ENCODE measurements around the gene MSI2.

Gene MSI2

GRCh38 chr17:57714665-57715180 lies 458.4 kb downstream of the MSI2 start:
- H4K20me1 ChIP-seq (ENCODE audit: insufficient read depth, low read length, poor library complexity, severe bottlenecking): no peaks in the 10 kb centered on the region
- no peaks in the 10 kb centered on the region for H3K79me2 ChIP-seq (ENCODE audit: insufficient read depth, low read length)
- no peak overlapping the region for H2AFZ ChIP-seq (ENCODE audit: low read length)
- H3K4me3 ChIP-seq (ENCODE audit: low read length, poor library complexity, severe bottlenecking): no peak overlapping the region
- no peaks in the 10 kb centered on the region for H3K9me2 ChIP-seq (replicated peaks; ENCODE audit: low read depth, low read length)
- H3K4me2 ChIP-seq (ENCODE audit: low read depth, low read length, poor library complexity, severe bottlenecking): no peak overlapping the region
- H3K4me1 ChIP-seq (ENCODE audit: insufficient read depth, low read length, poor library complexity, severe bottlenecking): no peaks in the 10 kb centered on the region
- H3K9me3 ChIP-seq (ENCODE audit: insufficient read depth, low read depth, low read length): no peaks in the 10 kb centered on the region
- no peak overlapping the region for H3K9ac ChIP-seq (ENCODE audit: low read depth, low read length, poor library complexity, severe bottlenecking)
- TF ChIP-seq EZH2phosphoT487 (IDR thresholded peaks at IDR 0.05; ENCODE audit: borderline replicate concordance) (no peak), CTCF (conservative IDR thresholded peaks at IDR 0.05; ENCODE audit: low read length) (no peak)
- no peaks in the 10 kb centered on the region for H3K27me3 ChIP-seq (ENCODE audit: insufficient read depth, low read length, poor library complexity, severe bottlenecking)
- H3K36me3 ChIP-seq (ENCODE audit: insufficient read depth, low read length): no peaks in the 10 kb centered on the region
- H3F3A ChIP-seq (ENCODE audit: low read depth): no peaks in the 10 kb centered on the region

DNA sequence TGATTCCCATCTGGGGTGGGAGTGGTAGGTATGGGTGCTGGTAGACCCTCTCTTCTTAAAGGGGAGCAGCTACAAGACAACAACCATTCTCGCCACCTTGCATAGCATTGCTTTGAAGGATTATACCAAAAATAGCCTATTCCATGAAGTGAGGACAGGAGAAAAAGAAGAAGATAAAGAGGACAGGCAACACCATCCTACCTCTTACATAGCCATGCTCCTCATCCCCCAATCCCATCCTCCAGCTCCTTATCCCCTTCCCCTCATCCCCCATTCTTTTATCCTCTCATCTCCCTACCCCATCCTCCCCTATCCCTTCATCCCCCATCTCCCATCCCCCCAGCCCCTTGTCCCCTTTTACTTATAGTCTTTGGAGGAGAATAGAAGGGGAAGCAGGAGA lies 459.7 kb downstream of the MSI2 start:
- H2AFZ ChIP-seq (ENCODE audit: low read length): no peak overlapping the region
- H3K4me1 ChIP-seq (ENCODE audit: insufficient read depth, low read length, poor library complexity, severe bottlenecking): no peaks in the 10 kb centered on the region
- no peaks in the 10 kb centered on the region for H3K36me3 ChIP-seq (ENCODE audit: insufficient read depth, low read length)
- no peaks in the 10 kb centered on the region for H4K20me1 ChIP-seq (ENCODE audit: insufficient read depth, low read length, poor library complexity, severe bottlenecking)
- H3K79me2 ChIP-seq (ENCODE audit: insufficient read depth, low read length): no peaks in the 10 kb centered on the region
- H3F3A ChIP-seq (ENCODE audit: low read depth): no peaks in the 10 kb centered on the region
- no peak overlapping the region for H3K4me2 ChIP-seq (ENCODE audit: low read depth, low read length, poor library complexity, severe bottlenecking)
- H3K27me3 ChIP-seq (ENCODE audit: insufficient read depth, low read length, poor library complexity, severe bottlenecking): no peaks in the 10 kb centered on the region
- no peak overlapping the region for H3K9ac ChIP-seq (ENCODE audit: low read depth, low read length, poor library complexity, severe bottlenecking)
- TF ChIP-seq CTCF (conservative IDR thresholded peaks at IDR 0.05; ENCODE audit: low read length) (no peak), EZH2phosphoT487 (IDR thresholded peaks at IDR 0.05; ENCODE audit: borderline replicate concordance) (no peak)
- no peaks in the 10 kb centered on the region for H3K9me2 ChIP-seq (replicated peaks; ENCODE audit: low read depth, low read length)
- H3K9me3 ChIP-seq (ENCODE audit: insufficient read depth, low read depth, low read length): no peaks in the 10 kb centered on the region
- H3K4me3 ChIP-seq (ENCODE audit: low read length, poor library complexity, severe bottlenecking): no peak overlapping the region

DNA sequence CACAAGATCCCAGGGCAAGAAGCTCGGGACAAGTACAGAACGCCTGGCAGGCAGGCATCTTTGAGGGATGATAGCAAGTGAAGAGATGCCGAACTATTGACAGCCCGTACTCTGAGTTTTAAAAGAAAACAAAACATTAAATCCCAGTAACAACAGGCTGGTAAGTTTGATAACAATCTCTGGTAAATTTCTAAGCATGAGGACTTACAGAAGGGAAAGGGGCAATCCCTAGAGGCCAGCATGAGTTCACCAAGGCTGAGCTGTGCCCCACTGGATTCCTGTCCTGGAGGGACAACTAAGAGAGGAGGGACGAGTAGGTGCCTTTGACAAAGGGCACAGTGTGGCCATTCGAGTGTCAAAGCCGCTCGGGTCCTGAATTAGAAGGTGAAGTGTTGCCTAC lies 462.6 kb downstream of the MSI2 start:
- Histone ChIP-seq H3K9ac (ENCODE audit: low read depth, low read length, poor library complexity, severe bottlenecking) (no peak overlapping the region), H3K4me1 (ENCODE audit: insufficient read depth, low read length, poor library complexity, severe bottlenecking) (peaks cover 4% of the 10 kb centered on the region)

More for the DNA sequence above, 462.6 kb downstream of the MSI2 start:
- Histone ChIP-seq H3K4me3 (ENCODE audit: low read length, poor library complexity, severe bottlenecking) (no peak overlapping the region), H3K4me2 (ENCODE audit: low read depth, low read length, poor library complexity, severe bottlenecking) (no peak overlapping the region), H3K9me3 (ENCODE audit: insufficient read depth, low read depth, low read length) (no peaks in the 10 kb centered on the region), H3K9me2 (replicated peaks; ENCODE audit: low read depth, low read length) (no peaks in the 10 kb centered on the region), H3K79me2 (ENCODE audit: insufficient read depth, low read length) (no peaks in the 10 kb centered on the region), H3F3A (ENCODE audit: low read depth) (no peaks in the 10 kb centered on the region), H3K36me3 (ENCODE audit: insufficient read depth, low read length) (no peaks in the 10 kb centered on the region), H3K27me3 (ENCODE audit: insufficient read depth, low read length, poor library complexity, severe bottlenecking) (no peaks in the 10 kb centered on the region), H2AFZ (ENCODE audit: low read length) (no peak overlapping the region), H4K20me1 (ENCODE audit: insufficient read depth, low read length, poor library complexity, severe bottlenecking) (no peaks in the 10 kb centered on the region)
- TF ChIP-seq EZH2phosphoT487 (IDR thresholded peaks at IDR 0.05; ENCODE audit: borderline replicate concordance) (no peak), CTCF (conservative IDR thresholded peaks at IDR 0.05; ENCODE audit: low read length) (no peak)
